Glomerular visceral epithelial cell (primary cell): ENCODE measurements around the gene CDC14C.
"Not testable (repeated sequence)": the region's sequence is repeated elsewhere in the genome, so short reads cannot be mapped to it uniquely, and the experiment has no call there.

Experiments used
- DNase-seq: peaks from one replicate; pipeline ENCODE4 v3.0.0-alpha.2; 2016; ENCODE audit errors: extremely low spot score

Gene CDC14C

DNA sequence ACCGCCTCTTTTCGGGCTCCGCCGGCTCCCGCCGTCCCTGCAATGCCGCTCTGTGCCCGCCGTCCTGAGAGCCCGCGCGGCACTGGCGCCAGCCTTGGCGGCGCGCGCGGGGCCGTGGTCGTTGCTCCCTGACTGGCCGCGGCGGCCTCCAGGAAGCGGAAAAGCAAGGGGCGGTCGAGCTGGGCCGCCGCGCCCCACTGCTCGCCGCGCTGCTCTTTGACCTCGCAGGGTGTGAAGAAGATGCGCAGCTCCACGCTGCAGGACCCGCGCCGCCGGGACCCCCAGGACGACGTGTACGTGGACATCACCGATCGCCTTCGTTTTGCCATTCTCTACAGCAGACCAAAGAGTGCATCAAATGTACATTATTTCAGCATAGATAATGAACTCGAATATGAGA is at the start of gene CDC14C:
TSS of gene CDC14C (plus strand) at position 115 of the 400 bp plus-strand sequence. CDS start at position 241, 126 bp downstream.
- no peak for DNase-seq

DNA sequence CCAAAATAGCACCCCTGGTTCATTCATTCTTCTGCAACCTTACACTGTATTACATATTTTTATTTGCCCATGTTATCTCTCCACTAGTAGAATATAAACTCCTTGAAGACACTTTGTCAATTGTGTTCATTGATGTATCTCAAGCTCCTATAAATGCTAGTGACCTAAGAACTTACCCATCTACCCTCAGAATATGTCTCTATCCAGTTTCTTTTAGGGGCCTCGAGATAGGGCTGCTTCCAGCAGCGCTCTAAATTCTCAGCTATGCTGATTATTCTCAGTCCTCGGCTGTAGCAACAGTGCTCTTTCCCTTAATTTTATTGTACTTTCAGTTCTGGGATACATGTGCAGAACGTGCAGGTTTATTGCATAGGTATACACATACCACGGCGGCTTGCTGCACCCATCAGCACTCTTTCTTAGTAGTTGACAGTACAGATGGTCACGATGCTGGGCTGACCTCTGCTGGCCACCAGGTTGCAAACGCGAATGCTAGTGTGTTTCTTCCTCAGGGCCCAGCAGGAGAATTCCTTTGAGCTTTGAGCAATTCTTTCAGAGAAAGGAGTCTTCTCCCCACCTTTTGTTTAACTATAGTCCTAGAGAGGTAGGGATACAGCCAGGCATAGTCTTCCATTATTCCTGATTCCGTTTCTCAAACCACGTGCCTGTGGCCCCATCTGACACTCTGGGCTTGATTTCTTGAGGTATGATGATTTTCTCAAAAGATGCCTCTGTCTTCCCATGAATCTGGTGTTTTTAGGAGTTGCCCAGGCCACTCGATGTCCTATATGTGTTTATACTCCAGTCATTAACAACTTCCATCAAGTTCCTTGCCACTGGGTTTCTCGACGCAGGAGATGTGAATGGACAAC is 49.1 kb upstream of the CDC14C start:
- no peak for DNase-seq

DNA sequence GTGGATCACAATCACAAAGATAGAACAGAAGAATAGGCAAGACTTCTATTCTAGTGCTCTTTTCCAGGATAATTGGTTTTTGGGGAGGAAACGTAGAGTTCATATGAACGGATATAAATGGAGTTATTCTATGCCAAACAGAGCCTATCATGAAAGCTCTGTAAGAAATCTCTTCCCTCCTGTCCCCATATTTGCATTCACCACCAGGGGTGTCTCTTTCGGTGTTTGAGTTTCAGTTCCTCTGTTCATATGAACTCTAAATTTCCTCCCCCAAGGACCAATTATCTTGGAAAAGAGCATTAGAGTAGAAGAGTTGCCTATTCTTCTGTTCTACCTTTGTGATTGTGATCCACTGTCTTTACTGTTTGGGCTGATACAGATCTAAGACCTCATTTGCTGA is 48.3 kb upstream of the CDC14C start:
- DNase-seq, result no peak

DNA sequence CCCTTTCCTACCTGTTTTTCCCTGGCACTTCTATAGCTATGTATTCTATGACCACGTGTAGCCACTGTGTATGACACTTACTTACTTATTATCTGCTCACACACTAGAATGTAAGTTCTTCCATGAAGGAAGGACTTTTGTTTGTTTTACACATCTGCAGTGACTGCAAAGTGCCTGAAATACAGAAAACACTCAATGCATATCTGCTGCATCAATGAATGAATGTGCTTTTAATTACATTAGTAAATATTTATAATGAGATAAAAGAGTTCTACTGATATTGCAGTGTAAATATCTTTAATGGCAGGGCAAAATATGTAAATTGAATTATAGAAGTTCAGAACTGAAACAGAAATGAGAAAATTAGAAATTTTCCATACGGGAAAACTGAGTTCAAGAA is 43.5 kb upstream of the CDC14C start:
- DNase-seq, result no peak

DNA sequence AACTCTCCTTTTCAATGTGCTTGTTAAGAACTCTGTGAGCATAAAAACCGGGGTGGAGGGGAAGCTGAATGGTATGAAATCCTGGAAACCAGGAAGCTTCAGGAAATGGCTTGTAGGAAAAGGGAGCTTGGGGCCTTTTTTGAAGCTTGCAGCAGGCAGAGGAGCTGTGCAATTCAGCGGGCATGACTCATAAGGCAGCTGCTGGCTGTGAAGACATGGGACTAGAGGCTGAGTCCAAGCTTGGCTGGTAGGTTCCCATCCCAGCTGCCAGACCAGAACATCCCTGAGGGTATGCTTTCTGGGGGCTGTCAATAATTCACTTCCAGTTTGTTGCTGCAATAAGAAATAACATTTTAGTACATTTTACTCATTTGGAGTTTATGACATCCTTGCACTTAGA is 36.8 kb upstream of the CDC14C start:
- DNase-seq, result no peak

DNA sequence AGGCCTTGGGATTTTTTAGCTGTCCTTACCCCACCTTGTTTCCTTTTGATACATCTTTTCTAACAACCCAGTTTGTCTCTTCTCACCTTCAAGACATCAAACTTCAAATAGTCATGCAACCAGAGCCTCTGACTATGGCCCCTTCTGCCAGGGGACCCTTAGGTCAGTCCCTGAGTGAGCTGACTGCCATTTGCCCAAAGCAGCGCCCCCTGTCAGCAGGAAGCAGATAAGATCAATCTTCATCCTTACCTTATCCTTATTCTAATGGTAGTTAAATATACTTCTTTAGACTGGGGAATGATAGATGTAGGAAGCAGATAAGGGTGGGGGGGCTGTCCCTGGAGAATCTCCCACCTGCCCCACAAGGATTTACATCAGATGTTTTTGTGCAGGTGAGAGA is 29.8 kb upstream of the CDC14C start:
- no peak for DNase-seq

DNA sequence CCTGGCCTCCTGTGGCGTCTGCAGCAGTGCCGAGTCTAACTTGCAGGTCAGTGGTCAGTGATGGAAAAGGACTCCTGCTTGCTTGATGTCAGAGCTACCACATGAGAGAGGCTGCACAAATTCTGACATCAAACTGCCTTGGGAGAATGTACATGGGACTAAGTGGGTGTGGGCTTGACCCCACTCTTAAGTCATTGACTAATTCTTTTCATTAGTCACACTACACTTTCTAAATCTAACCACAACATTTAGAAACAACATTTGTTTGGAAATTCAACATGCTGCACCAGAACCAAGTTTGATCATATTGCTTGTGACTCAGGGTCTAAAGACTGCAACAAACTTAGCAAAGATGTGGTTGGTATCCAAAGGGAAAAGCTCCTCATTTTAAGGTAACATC is 24.4 kb upstream of the CDC14C start:
- DNase-seq, result no peak

DNA sequence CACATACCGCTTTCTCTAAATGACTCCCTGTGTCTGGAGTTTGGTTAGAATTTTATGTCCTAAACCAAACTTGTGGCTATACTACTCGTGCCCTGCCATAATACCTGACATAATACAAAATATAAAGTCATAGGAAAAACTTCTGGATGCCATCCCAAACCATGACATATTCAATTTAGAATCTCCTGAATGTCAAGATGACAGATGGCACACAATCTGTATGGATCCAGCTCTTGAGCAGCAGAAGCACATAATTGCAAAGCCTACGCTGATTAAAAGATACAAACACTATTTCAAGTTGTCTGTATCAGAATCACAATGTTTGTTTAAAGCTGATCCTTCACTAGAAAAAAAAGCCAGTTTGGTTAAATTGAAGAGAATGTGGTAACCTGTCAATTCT is 22.4 kb upstream of the CDC14C start:
- DNase-seq, result no peak

DNA sequence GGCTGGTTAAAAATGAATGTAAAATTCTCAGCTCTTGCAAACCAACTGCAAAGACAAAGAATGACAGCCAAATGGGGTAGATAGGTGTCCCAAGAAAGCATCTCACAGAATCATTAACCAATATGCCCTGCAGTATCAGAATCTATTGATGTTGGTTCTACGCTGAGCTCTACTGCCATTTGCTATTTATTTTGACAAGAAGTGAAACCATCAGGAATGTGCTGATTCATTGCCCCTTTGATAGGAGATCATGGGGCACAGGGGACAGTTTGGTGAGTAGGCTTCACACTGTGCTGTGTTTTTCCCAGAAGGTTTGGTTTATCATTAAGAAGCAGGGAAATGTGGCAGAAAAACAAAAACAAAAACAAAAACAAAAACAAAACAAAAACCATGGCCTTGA is 19.4 kb upstream of the CDC14C start:
- DNase-seq, result no peak

DNA sequence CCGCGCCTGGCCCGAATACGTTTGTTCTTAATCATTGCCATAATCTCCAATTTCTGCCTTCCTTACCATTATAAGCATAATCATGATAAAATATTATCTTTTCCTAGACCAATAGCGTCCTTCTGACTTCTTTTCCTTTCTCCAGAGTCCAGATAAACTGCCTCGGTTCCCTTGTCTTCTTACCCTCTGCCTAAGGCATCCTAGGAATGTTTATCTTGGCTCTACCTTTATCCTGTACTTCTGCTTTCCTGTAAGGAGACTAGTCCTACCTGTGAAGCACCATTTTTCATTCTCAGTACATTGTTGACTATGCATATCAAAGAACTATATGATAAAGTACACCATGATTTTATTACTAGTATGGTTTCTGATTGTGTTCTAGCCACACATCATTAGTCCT is 18.7 kb upstream of the CDC14C start:
- DNase-seq, result not testable (repeated sequence)

DNA sequence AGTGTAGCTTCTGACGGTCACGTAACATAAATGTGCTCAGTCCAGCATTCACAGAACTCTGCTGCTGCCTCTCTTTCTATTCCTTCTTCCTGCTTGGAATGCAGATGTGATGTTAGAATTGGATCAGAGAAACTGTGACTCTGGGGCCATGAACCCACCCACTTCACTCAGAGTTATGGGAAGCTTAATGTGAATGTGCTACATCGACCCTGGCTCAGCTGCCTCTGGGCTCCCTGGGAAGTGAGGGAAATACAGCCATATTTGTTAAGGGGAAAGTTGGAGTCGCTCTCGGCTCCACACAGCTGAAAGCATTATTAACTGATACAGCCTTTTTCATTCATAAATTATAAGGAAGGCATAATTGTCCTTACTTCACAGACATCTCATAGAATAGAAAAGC is 14.5 kb upstream of the CDC14C start:
- not testable (repeated sequence) for DNase-seq

DNA sequence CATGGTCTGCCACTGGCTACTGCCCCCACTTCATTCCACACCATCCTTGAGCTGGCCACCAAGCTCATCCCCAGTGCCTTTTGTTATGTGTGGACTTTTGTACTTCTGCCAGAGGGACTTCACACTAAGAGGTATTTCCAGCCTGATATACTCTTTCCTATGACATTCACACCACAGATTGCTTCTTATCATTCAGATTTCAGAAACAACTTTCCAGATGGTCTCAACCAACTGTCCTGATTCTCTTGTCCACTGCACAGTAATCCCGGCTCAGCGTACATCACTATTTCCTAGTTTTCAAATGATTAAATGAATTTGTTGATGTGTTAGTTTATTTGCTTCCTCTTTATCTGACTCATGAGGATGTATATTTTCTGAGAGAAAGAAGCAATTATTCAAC is 7.1 kb downstream of the CDC14C start:
- DNase-seq, result no peak

DNA sequence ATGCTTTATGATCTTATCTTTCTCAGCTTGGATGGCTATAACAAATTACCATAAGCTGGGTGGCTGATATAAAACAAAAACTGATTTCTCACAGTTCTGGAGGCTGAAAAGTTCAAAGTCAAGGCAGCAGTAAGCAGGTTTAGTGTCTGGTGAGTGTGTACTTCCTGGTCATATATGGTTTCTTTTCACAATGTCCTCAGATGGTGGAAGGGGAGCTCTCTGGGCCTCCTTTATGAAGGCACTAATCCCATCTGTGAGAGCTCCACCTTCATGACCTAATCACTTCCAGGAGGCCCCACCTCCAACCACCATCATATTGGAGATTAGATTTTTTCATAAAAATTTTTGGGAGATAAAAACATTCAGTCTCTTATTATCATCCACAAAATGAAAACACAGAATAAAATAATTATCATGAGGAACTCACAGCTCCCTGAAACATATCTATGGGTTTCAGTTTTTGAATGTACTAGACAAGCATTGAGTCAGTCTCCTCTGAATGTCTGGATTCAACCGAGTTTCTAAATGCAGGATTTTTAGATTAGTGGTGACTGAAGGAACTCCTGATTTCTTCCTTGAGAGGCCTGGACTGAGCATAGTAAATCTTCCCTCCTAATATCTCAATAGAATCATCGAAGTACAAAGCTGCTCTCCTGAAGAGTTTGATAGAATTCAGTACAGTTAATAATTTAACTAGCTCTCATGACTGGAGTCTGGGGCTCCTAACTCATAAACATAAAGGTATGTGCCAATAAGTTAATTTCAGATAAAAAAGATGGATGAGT is 8.0 kb downstream of the CDC14C start:
- no peak for DNase-seq

DNA sequence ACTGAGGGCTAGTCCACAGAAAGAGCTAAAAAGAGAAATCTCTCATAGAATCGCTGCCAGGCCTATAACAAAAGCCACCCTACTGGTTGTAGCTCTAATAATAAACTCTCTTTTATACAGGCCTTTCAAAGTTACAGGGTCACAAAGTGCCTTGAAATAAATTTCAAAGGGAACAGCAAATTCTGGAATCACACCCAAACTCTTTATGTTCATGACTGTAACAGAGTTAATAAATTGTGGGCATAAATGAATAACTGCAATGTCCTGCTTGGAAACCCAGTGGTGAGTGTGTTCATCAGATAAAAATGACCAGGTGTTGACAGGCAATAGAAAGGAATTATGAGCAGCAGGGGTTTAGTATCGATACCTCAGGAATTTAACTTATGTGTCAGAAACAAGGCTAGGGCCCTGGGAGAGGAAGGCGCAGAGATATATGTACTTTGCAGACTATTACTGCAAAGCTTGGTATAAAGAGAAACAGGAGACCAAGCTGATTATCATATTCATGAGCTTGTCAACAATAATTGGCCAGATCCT is 9.3 kb downstream of the CDC14C start:
- DNase-seq, result no peak

DNA sequence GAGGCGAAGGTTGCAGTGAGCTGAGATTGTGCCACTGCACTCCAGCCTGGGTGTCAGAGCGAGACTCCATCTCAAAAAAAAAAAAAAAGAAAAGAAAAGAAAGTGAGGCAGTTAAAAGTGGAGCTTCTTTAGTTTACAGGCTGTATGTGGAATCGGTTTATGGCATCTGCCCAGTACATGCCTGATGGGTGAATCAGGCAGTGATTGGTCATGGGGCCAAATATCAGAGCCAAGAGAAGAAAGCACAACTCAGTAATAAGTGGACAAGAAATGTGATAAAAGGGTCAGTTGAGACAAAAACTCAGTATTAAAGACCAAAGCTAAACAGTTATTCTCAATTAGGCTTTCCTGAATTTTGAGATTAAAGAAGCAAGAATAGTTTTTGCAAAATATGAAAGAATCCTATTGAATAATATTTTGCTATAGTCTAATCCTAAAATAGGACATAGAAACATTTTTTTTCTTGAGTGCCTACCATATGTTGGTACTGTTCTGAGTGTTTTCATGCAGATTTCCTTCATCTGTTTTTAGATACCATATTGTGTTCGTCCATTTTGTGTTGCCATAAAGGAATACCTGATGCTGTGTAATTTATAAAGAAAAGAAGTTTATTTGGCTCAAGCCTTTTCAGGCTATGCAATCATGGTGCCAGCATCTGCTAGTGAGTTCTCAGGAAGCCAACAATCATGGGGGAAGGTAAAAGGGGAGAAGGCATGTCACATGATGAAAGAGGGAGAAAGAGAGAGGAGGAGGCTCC is 14.4 kb downstream of the CDC14C start:
- no peak for DNase-seq

DNA sequence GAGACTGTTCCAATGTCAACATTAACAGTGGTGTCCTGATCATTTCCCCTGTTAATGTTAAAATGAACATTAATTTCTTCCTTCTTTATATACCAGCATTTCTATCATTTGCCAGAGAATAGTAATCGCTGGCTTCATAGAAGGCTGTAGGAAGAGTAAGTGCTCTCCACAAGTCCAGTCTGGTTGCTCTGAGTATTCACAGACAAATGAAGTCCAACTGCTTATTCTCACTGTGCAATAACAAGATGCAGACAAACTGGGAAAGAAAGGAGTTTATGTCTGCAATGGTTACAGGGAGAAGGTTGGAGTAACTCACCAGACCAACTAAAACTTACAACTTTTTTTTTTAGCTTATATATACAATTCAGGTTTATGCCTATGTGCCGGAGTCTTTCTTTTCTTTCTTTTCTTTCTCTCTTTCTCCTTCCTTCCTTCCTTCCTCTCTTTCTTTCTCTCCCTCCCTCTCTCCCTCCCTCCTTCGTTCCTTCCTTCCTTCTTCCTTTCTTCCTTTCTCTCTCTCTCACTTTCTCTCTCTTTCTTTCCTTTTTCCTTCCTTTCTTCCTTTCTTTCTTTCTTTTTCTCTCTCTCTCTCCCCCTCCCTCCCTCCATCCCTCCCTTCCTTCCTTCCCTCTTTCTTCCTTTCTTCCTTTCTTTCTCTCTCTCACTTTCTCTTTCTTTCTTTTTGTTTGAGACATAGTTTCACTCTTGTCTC is 19.1 kb downstream of the CDC14C start:
- no peak for DNase-seq

DNA sequence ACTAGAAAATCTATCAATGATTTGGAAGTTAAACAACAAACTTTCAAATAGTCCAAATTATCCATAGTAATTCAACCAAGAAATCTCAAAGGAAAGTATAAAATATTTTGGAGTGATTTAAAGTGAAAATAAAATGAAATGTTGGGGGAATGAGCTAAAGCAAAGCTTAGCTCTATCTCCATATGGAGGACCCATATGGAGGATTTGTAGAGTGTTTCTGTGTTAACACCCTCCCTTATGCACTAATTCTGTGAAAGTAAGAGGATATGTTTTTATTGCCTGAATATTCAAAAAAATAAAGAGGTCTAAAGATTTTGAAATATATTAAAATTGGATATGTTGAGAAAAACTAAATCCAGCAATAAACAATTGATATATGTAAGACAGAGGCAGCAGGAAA is 31.6 kb downstream of the CDC14C start:
- DNase-seq, result no peak

DNA sequence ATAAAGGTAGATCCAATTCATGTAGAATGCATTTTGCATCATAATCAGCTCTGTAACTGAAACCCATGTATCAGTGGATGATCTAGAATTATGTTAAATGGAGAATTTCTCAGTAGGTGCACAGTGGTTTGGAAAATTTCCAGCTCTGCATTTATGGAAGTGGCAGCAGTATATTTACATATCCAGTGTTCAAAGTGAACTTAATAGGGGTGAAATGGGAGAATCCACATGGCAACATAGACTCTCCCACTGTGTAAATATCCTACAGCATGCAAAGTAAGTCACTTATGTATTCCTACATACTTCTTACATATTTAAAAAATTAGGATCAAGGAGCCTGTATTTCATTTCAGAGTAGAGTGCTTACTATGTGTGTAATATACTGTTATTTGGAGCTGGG is 35.3 kb downstream of the CDC14C start:
- DNase-seq, result no peak

DNA sequence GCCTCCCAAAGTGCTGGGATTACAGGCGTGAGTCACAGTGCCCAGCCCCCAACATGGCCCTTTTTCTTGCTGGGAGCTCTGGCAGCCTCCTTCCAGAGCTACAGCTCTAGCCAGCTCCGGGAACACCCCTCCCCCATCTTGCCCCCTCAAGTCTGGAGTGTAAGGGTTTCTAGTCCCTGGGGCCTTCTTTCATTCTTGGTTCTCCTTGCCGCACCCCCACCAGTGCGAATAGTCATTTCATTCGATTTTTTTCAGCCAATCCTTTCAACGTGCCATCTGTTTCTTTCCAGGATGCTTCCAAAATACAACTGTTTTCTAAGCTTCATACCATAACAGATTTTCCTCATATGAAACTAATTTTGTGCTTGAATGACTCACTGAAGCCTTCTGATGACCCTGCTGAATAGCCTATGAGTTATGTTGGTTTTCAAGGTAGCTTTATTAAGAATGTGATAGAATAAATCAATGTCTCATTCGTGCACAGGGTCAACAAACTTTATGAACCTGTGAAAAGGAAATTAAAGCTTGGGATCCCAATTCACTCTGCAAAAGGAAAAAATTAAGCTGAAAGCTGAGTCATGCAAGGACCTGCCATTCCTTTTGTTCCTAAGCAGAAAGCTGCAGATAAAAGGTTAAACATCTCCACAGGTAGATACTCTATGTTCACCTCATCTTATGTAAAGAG is 38.6 kb downstream of the CDC14C start:
- DNase-seq, result no peak

DNA sequence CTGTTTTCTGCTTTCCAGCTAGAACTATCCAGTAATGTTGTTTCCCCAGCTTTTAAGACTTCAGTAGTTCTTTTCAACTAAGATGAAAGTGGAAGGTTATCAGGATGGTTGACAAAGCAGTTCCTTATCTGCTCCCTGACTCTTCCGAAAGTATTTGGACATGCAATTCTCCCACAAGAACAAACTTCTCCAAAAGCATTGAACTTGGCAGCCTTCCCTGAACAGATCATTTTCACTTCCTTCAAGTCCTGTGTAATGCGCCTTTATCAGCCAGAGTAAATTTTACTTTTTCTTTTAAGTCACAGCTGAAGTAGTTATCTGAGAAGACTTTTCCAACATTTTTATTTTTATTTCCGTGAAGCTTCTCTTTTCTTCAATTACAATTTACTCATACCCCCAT is 39.7 kb downstream of the CDC14C start:
- DNase-seq, result no peak

DNA sequence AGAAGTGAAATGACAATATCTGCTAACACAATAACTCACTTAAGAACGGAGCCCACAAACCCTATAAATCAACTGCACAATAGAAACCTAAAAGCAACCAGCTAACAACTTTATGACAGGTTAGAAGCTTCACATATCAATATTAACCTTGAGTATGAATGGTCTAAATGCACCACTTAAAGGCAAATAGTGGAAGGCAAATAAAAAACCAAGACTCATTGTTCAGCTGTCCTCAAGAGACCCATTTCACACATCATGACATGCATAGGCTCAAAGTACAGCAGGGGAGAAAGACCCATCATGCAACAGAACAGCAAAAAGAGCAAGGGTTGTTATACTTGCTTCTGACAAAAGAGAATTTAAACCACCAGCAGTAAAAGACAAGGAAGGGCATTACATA is 46.8 kb downstream of the CDC14C start:
- DNase-seq, result no peak
